ENCODE data around the gene ASCC1. TPM values are rescaled to one million over a fixed set of nuclear protein-coding genes. Genes with fewer than 3 reads are reported as not detected.

The ASCC1 gene
- total and polyA plus RNA-seq, 7 donors = 15.3 to 37.0 (median 19.3) TPM

DNA sequence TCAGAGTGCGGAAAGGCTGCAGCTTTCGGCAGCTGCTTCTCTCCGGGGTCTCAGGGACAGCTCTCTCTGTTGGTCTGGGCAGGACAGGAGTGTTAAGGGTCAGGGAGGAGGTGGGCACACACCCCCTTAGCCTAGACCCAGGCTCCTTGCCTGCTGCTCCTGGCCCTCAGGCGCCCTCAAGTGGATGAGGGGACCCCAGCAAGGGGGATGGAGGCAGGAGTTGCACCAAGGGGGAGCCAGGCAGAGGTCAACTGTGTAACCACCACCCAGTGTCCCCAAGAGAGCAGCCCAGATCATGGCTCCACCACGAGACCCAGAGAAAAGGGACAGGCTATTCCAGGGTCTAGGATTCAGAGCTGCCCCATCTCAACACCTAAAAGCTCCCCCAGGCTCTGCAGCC is 154.6 kb downstream of the ASCC1 start:
- Histone ChIP-seq H3K4me3 (no peak overlapping the region), H3K9me3 (no peaks in the 10 kb centered on the region), H3K36me3 (ENCODE audit: insufficient read depth in 1 of 2, low read depth in 1 of 2) (no peaks in the 10 kb centered on the region), H3K27me3 (ENCODE audit: insufficient read depth in 3 of 3, low read length in 2 of 3) (no peaks in the 10 kb centered on the region), H3K27ac (no peak overlapping the region), H3K4me1 (no peaks in the 10 kb centered on the region)
- TF ChIP-seq, protein P1, sequence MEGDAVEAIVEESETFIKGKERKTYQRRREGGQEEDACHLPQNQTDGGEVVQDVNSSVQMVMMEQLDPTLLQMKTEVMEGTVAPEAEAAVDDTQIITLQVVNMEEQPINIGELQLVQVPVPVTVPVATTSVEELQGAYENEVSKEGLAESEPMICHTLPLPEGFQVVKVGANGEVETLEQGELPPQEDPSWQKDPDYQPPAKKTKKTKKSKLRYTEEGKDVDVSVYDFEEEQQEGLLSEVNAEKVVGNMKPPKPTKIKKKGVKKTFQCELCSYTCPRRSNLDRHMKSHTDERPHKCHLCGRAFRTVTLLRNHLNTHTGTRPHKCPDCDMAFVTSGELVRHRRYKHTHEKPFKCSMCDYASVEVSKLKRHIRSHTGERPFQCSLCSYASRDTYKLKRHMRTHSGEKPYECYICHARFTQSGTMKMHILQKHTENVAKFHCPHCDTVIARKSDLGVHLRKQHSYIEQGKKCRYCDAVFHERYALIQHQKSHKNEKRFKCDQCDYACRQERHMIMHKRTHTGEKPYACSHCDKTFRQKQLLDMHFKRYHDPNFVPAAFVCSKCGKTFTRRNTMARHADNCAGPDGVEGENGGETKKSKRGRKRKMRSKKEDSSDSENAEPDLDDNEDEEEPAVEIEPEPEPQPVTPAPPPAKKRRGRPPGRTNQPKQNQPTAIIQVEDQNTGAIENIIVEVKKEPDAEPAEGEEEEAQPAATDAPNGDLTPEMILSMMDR (IDR thresholded peaks at IDR 0.05) = no peak
- peak in 1 of 2 donors; percentile 47 for DNase-seq
- ATAC-seq = no peak
- WGBS, 3 donors = 79 to 94% (median 88%) methylated on average over 4 to 5 of the region's 5 CpGs
- intact Hi-C loops (cut with DNase I) = no loop called here

DNA sequence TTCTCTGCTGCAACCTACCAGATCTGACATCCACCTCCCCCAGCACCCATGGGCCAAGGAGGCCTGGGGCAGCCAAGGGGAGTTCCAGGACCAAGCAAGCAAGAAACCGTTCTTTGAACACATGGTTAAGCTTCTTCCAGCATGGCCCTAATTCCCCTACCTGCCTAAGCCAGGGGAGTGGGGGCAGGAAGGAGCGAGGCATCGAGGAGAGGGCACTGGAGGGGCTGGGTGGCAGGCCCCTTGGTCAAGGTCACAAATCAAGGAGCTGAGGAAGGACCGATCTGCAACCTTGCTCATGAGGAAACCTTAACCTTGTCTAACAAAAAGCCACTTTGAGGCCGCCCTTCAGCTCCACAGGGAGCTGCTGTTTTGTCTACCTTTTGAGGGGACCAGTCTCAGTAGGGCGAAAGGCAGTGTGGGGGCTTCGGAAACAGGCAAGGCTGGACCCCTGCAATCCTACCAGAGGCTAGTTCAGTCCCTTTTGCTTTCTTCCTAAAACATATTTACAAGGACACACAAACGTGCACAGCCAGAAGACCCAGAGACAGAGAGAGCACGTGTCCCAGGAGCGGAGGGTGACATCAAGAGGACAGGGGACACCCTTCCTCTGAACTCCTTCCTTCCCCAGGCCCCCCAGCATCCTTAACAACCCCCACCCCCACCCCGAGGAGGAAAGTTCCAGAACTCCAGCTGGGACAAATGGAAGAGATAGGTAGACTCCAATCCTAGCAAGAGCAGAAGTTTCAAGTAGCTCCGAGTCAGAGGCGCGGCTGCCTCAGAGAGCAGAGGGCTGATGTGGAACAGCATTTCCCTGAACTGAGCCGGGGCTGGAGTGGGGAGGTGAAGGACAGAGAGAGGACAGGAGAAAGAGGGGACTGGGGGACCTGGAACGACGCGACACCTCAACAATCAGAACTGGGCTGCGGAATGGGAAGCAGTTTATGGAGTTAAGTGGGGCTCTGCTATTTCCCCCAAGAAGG is 155.9 kb downstream of the ASCC1 start:
- Histone ChIP-seq H3K4me1 (no peaks in the 10 kb centered on the region), H3K4me3 (no peak overlapping the region), H3K27me3 (ENCODE audit: insufficient read depth in 3 of 3, low read length in 2 of 3) (no peaks in the 10 kb centered on the region), H3K36me3 (ENCODE audit: insufficient read depth in 1 of 2, low read depth in 1 of 2) (no peaks in the 10 kb centered on the region), H3K27ac (no peak overlapping the region), H3K9me3 (no peaks in the 10 kb centered on the region)
- ATAC-seq = no peak
- peak in 1 of 2 donors; percentile 28 for DNase-seq
- 84 to 87% (median 87%) methylated on average over 19 of the region's 19 CpGs for WGBS, 3 donors
- TF ChIP-seq, protein P1 (IDR thresholded peaks at IDR 0.05) = no peak
- intact Hi-C loops (cut with DNase I) = no loop called here

- no peaks in the 10 kb centered on the region for H3K9me3 ChIP-seq
- no peak overlapping the region for H3K27ac ChIP-seq
- 59 to 64% (median 63%) methylated on average over 21 of the region's 21 CpGs for WGBS, 3 donors
- intact Hi-C loops (cut with DNase I) = no loop called here
- TF ChIP-seq, protein P1 (IDR thresholded peaks at IDR 0.05) = no peak
- no peak overlapping the region for H3K4me3 ChIP-seq
- H3K4me1 ChIP-seq = no peaks in the 10 kb centered on the region
- DNase-seq (peak in 1 of 2 donors; percentile 45), ATAC-seq (no peak)
- H3K36me3 ChIP-seq (ENCODE audit: insufficient read depth in 1 of 2, low read depth in 1 of 2) = no peaks in the 10 kb centered on the region
- H3K27me3 ChIP-seq (ENCODE audit: insufficient read depth in 3 of 3, low read length in 2 of 3) = no peaks in the 10 kb centered on the region
Measured at GRCh38 chr10:72058989-72059842, 156.9 kb downstream of the ASCC1 start.

- H3K9me3 ChIP-seq = no peaks in the 10 kb centered on the region
- TF ChIP-seq, protein P1 (IDR thresholded peaks at IDR 0.05) = no peak
- no peaks in the 10 kb centered on the region for H3K27me3 ChIP-seq (ENCODE audit: insufficient read depth in 3 of 3, low read length in 2 of 3)
- H3K36me3 ChIP-seq (ENCODE audit: insufficient read depth in 1 of 2, low read depth in 1 of 2) = no peaks in the 10 kb centered on the region
- H3K4me3 ChIP-seq = no peak overlapping the region
- intact Hi-C loops (cut with DNase I) = no loop called here
- DNase-seq (peak in 1 of 2 donors; percentile 7), ATAC-seq (no peak)
- H3K27ac ChIP-seq = no peak overlapping the region
- H3K4me1 ChIP-seq = no peaks in the 10 kb centered on the region
- WGBS, 3 donors = 85 to 94% (median 90%) methylated on average over 12 of the region's 12 CpGs
Measured at GRCh38 chr10:72058347-72058898, 157.7 kb downstream of the ASCC1 start.

All from psoas muscle (tissue), 8 donors.